HEK293 (cell line): Measurements from ENCODE around the gene COQ8A.

ENCODE experiments used
- CTCF ChIA-PET: fragments of 350-600 bp; formaldehyde crosslinking; extraction: SDS; loops from one replicate; lab custom pipeline; 2021; ENCODE audit warnings: antibody characterized with exemption; lab: Yijun Ruan, JAX
- POLR2A ChIA-PET: fragments of 300-600 bp; formaldehyde crosslinking; extraction: SDS; loops from one replicate; lab custom pipeline; 2020; ENCODE audit warnings: antibody characterized with exemption, inconsistent platforms; lab: Yijun Ruan, JAX
- H3K27ac ChIP-seq: fragments of 200-500 bp; sonication (Bioruptor generic); 2 replicates; pipeline ENCODE4 v1.5.1; 2014; ENCODE audit warnings: low read depth, low read length, control low read depth, inconsistent platforms; ENCODE audit errors: extremely low read depth
- H3K36me3 ChIP-seq, 2 experiments: fragments of 200-500 bp in 1 of 2; sonication (Bioruptor generic) in 1 of 2; 1 replicate in 1 of 2; 2 replicates in 1 of 2; pipeline ENCODE4 v1.5.1; 2014 to 2017; ENCODE audit warnings: inconsistent platforms in 2 of 2, low read length in 2 of 2; ENCODE audit not compliant: control insufficient read depth in 2 of 2, insufficient read depth in 1 of 2
- H3K4me1 ChIP-seq: fragments of 200-500 bp; sonication (Bioruptor generic); 2 replicates; pipeline ENCODE4 v1.5.1; 2014; ENCODE audit warnings: mild to moderate bottlenecking, low read length, inconsistent platforms; ENCODE audit not compliant: control insufficient read depth, insufficient read depth
- H3K4me3 ChIP-seq: 2 replicates; pipeline ENCODE4 v1.5.1; 2011; ENCODE audit warnings: low read depth, mild to moderate bottlenecking, control low read depth, low read length, moderate library complexity
- H3K9me3 ChIP-seq: fragments of 200-500 bp; sonication (Bioruptor generic); 2 replicates; pipeline ENCODE4 v1.5.1; 2014; ENCODE audit warnings: low read depth, low read length, inconsistent platforms; ENCODE audit not compliant: control insufficient read depth, insufficient read depth
- BCL11B ChIP-seq: fragments of 450-650 bp; formaldehyde crosslinking; IDR thresholded peaks from 2 replicates; pipeline ENCODE4 v1.5.1; 2016; ENCODE audit warnings: low read depth, missing biosample characterization, missing genetic modification characterization
- CTCF ChIP-seq: fragments of 450-650 bp; formaldehyde crosslinking; IDR thresholded peaks from 2 replicates; pipeline ENCODE4 v1.5.1; 2016; ENCODE audit warnings: missing biosample characterization, missing genetic modification characterization
- KLF8 ChIP-seq: fragments of 450-650 bp; formaldehyde crosslinking; IDR thresholded peaks from 2 replicates; pipeline ENCODE4 v1.5.1; 2016; ENCODE audit warnings: missing biosample characterization, missing genetic modification characterization
- PRDM4 ChIP-seq: fragments of 450-650 bp; formaldehyde crosslinking; IDR thresholded peaks from 2 replicates; pipeline ENCODE4 v1.5.1; 2017; ENCODE audit warnings: missing biosample characterization, missing genetic modification characterization
- SP2 ChIP-seq: fragments of 450-650 bp; formaldehyde crosslinking; IDR thresholded peaks from 2 replicates; pipeline ENCODE4 v1.5.1; 2016; ENCODE audit warnings: missing biosample characterization, missing genetic modification characterization
- SP3 ChIP-seq: fragments of 450-650 bp; formaldehyde crosslinking; IDR thresholded peaks from 2 replicates; pipeline ENCODE4 v1.5.1; 2016; ENCODE audit warnings: missing biosample characterization, missing genetic modification characterization
- TSHZ1 ChIP-seq: fragments of 450-650 bp; formaldehyde crosslinking; IDR thresholded peaks from 2 replicates; pipeline ENCODE4 v1.5.1; 2016; ENCODE audit warnings: missing biosample characterization, missing genetic modification characterization, borderline replicate concordance
- WT1 ChIP-seq: fragments of 450-650 bp; formaldehyde crosslinking; IDR thresholded peaks from 2 replicates; pipeline ENCODE4 v1.5.1; 2016; ENCODE audit warnings: missing biosample characterization, missing genetic modification characterization
- ZBTB11 ChIP-seq: fragments of 450-650 bp; formaldehyde crosslinking; conservative IDR thresholded peaks from 2 replicates; pipeline ENCODE4 v1.5.1; 2016; ENCODE audit warnings: low read depth, missing biosample characterization, missing genetic modification characterization
- ZBTB17 ChIP-seq: fragments of 450-650 bp; formaldehyde crosslinking; IDR thresholded peaks from 2 replicates; pipeline ENCODE4 v1.5.1; 2016; ENCODE audit warnings: missing biosample characterization, missing genetic modification characterization
- ZFP41 ChIP-seq: fragments of 450-650 bp; formaldehyde crosslinking; IDR thresholded peaks from 2 replicates; pipeline ENCODE4 v1.5.1; 2016; ENCODE audit warnings: missing biosample characterization, missing genetic modification characterization, borderline replicate concordance
- ZNF133 ChIP-seq: fragments of 450-650 bp; formaldehyde crosslinking; IDR thresholded peaks from 2 replicates; pipeline ENCODE4 v1.5.1; 2016; ENCODE audit warnings: missing biosample characterization, missing genetic modification characterization
- ZNF16 ChIP-seq: fragments of 450-650 bp; formaldehyde crosslinking; IDR thresholded peaks from 2 replicates; pipeline ENCODE4 v1.5.1; 2016; ENCODE audit warnings: low read depth, missing biosample characterization, missing genetic modification characterization
- ZNF18 ChIP-seq: fragments of 450-650 bp; formaldehyde crosslinking; IDR thresholded peaks from 2 replicates; pipeline ENCODE4 v1.5.1; 2016; ENCODE audit warnings: missing biosample characterization, missing genetic modification characterization
- ZNF184 ChIP-seq: fragments of 450-650 bp; IDR thresholded peaks from 2 replicates; pipeline ENCODE4 v1.5.1; 2018; ENCODE audit warnings: missing biosample characterization, mild to moderate bottlenecking, missing genetic modification characterization
- ZNF341 ChIP-seq: fragments of 450-650 bp; formaldehyde crosslinking; IDR thresholded peaks from 2 replicates; pipeline ENCODE4; 2016; ENCODE audit warnings: low read depth, missing biosample characterization, missing genetic modification characterization
- ZNF48 ChIP-seq: fragments of 450-650 bp; formaldehyde crosslinking; IDR thresholded peaks from 2 replicates; pipeline ENCODE4 v1.5.1; 2016; ENCODE audit warnings: missing biosample characterization, missing genetic modification characterization
- ZNF549 ChIP-seq: fragments of 450-650 bp; IDR thresholded peaks from 2 replicates; pipeline ENCODE4 v1.5.1; 2018; ENCODE audit warnings: missing biosample characterization, missing genetic modification characterization, mild to moderate bottlenecking, inconsistent platforms, moderate library complexity
- ZNF596 ChIP-seq: fragments of 450-650 bp; IDR thresholded peaks from 2 replicates; pipeline ENCODE4 v1.5.0; 2018; ENCODE audit warnings: missing biosample characterization, mild to moderate bottlenecking, missing genetic modification characterization, moderate library complexity
- ZNF639 ChIP-seq: fragments of 450-650 bp; formaldehyde crosslinking; IDR thresholded peaks from 2 replicates; pipeline ENCODE4 v1.5.1; 2016; ENCODE audit warnings: missing biosample characterization, missing genetic modification characterization
- ZNF843 ChIP-seq: fragments of 450-650 bp; formaldehyde crosslinking; IDR thresholded peaks from 2 replicates; pipeline ENCODE4 v1.5.1; 2016; ENCODE audit warnings: missing biosample characterization, missing genetic modification characterization

Gene COQ8A

GRCh38 chr1:226990133-226990716, 50.1 kb downstream of the COQ8A start:
- Histone ChIP-seq H3K9me3 (no peaks in the 10 kb centered on the region), H3K4me3 (no peak overlapping the region), H3K4me1 (no peaks in the 10 kb centered on the region), H3K27ac (no peak overlapping the region), H3K36me3 (peaks cover 0 to 26% of the 10 kb centered on the region in 2 experiments; a peak in 1 of 3 replicates)
- POLR2A ChIA-PET, result no interaction called here
- TF ChIP-seq ZNF639 (tag by site-specific recombination), result no peak
- TF ChIP-seq ZBTB17 (tag by site-specific recombination), result no peak
- TF ChIP-seq ZNF16 (tag by site-specific recombination), result no peak
- no peak for TF ChIP-seq ZNF596 (tag by site-specific recombination)
- TF ChIP-seq ZFP41 (tag by site-specific recombination), result no peak
- TF ChIP-seq ZNF549, result no peak
- TF ChIP-seq SP3 (tag by site-specific recombination), result no peak
- CTCF ChIA-PET, result no interaction called here

GRCh38 chr1:226991920-226992319, 51.8 kb downstream of the COQ8A start:
- Histone ChIP-seq H3K36me3 (peaks cover 0 to 9% of the 10 kb centered on the region in 2 experiments; a peak in 1 of 3 replicates), H3K4me1 (no peaks in the 10 kb centered on the region), H3K27ac (no peak overlapping the region), H3K4me3 (no peak overlapping the region), H3K9me3 (no peaks in the 10 kb centered on the region)
- TF ChIP-seq ZNF133 (tag by site-specific recombination), result no peak
- no peak for TF ChIP-seq ZNF48 (tag by site-specific recombination)
- no peak for TF ChIP-seq PRDM4 (tag by site-specific recombination)
- no peak for TF ChIP-seq ZBTB11 (tag by site-specific recombination)
- TF ChIP-seq TSHZ1 (tag by site-specific recombination), result no peak
- no peak for TF ChIP-seq KLF8 (tag by site-specific recombination)
- TF ChIP-seq ZNF341, result no peak
- no peak for TF ChIP-seq WT1 (tag by site-specific recombination)
- TF ChIP-seq SP2 (tag by site-specific recombination), result no peak
- TF ChIP-seq CTCF, result no peak
- TF ChIP-seq ZNF184 (tag by site-specific recombination), result no peak
- TF ChIP-seq ZNF18 (tag by site-specific recombination), result no peak
- no peak for TF ChIP-seq BCL11B (tag by site-specific recombination)
- TF ChIP-seq ZNF843 (tag by site-specific recombination), result no peak
- POLR2A ChIA-PET, result no interaction called here
- CTCF ChIA-PET, result interaction anchor here (0.7 to 1.9 kb wide), 2 partner anchors 366 to 738 kb away, joined by 3 to 4 read pairs; no protein-coding TSS in a partner anchor
